MM.1S (cell line): Measurements from ENCODE around the gene CRADD.

Source experiments
- DNase-seq: peaks from one replicate; pipeline ENCODE4 v3.0.0-alpha.2; 2015
- H2AFZ ChIP-seq: fragments of 300-600 bp; sonication (generic); 2 replicates; pipeline ENCODE4 v1.6.0; 2016; ENCODE audit warnings: antibody characterized with exemption, low read length
- H3F3A ChIP-seq: fragments of 300-600 bp; sonication (generic); 2 replicates; pipeline ENCODE4 v1.6.1; 2016; ENCODE audit warnings: mild to moderate bottlenecking, antibody characterized with exemption, low read length, moderate library complexity, mixed read lengths; ENCODE audit not compliant: insufficient read depth
- H3K27ac ChIP-seq: fragments of 300-600 bp; sonication (generic); 2 replicates; pipeline ENCODE4 v1.5.1; 2016; ENCODE audit warnings: mild to moderate bottlenecking, low read length
- H3K27me3 ChIP-seq: fragments of 300-600 bp; sonication (generic); replicated peaks from 2 replicates; pipeline ENCODE4 v1.6.0; 2016; ENCODE audit warnings: low read length; ENCODE audit not compliant: insufficient read depth
- H3K36me3 ChIP-seq: fragments of 300-600 bp; sonication (generic); replicated peaks from 2 replicates; pipeline ENCODE4 v1.6.1; 2016; ENCODE audit warnings: mild to moderate bottlenecking, low read length, mixed read lengths; ENCODE audit not compliant: insufficient read depth
- H3K4me1 ChIP-seq: fragments of 300-600 bp; sonication (generic); 2 replicates; pipeline ENCODE4 v1.6.1; 2016; ENCODE audit warnings: low read length, mixed read lengths
- H3K4me2 ChIP-seq: fragments of 300-600 bp; sonication (generic); 2 replicates; pipeline ENCODE4 v1.6.0; 2016; ENCODE audit warnings: low read depth, low read length
- H3K4me3 ChIP-seq: fragments of 300-600 bp; sonication (generic); 2 replicates; pipeline ENCODE4 v1.5.1; 2016; ENCODE audit warnings: low read length, mixed read lengths
- H3K79me2 ChIP-seq: fragments of 300-600 bp; sonication (generic); 2 replicates; pipeline ENCODE4 v1.6.1; 2016; ENCODE audit warnings: mixed run types, low read length, mixed read lengths
- H3K9ac ChIP-seq: fragments of 300-600 bp; sonication (generic); 2 replicates; pipeline ENCODE4 v1.6.1; 2016; ENCODE audit warnings: low read length, mixed read lengths
- H3K9me2 ChIP-seq: fragments of 300-600 bp; sonication (generic); replicated peaks from 2 replicates; pipeline ENCODE4 v1.6.1; 2016; ENCODE audit warnings: mild to moderate bottlenecking, low read length, mixed read lengths; ENCODE audit not compliant: insufficient read depth
- H3K9me3 ChIP-seq: fragments of 300-600 bp; sonication (generic); replicated peaks from 2 replicates; pipeline ENCODE4 v1.6.1; 2016; ENCODE audit warnings: mild to moderate bottlenecking, low read length, mixed read lengths; ENCODE audit not compliant: insufficient read depth
- H4K20me1 ChIP-seq: fragments of 300-600 bp; sonication (generic); 2 replicates; pipeline ENCODE4 v1.6.1; 2016; ENCODE audit warnings: mild to moderate bottlenecking, low read length, moderate library complexity, mixed read lengths; ENCODE audit not compliant: insufficient read depth
- EZH2 ChIP-seq: fragments of 300-600 bp; sonication (generic); optimal IDR thresholded peaks from 2 replicates; pipeline ENCODE3; 2017; ENCODE audit warnings: low read depth, mild to moderate bottlenecking, antibody characterized with exemption, low read length, mixed read lengths
- EZH2phosphoT487 ChIP-seq: fragments of 300-600 bp; sonication (generic); IDR thresholded peaks from 2 replicates; pipeline ENCODE4 v1.6.1; 2018; ENCODE audit warnings: antibody characterized with exemption, low read length
- TF ChIP-seq, protein P1 (sequence below): fragments of 300-600 bp; sonication (generic); IDR thresholded peaks from 2 replicates; pipeline ENCODE4 v1.5.1; 2016; ENCODE audit warnings: antibody characterized with exemption, low read length, mixed read lengths

The CRADD gene

DNA sequence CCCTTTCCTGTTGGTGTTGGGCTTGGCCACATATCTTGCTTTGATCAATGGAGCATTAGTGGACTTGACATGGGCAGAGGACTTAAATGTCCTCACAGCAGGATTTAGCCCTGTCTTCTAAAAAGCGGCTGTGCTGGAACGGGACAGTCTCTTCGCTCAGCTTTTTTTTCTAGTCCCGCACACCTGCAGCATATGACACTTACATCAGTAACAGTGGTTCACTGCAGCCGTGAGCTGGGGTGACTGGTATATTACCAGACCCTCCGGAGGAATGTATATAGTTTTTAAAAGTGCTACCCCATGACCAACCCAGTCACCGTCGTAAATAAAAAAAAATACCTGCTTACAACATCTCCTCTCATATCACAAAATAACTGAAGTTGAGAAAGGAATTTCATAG is 164.5 kb downstream of the CRADD start:
- no peaks in the 10 kb centered on the region for H3K36me3 ChIP-seq
- no peak overlapping the region for H3K4me3 ChIP-seq
- H3K9me2 ChIP-seq, result no peaks in the 10 kb centered on the region
- no peak overlapping the region for H3K4me2 ChIP-seq
- no peaks in the 10 kb centered on the region for H3K9me3 ChIP-seq
- no peaks in the 10 kb centered on the region for H4K20me1 ChIP-seq
- TF ChIP-seq, protein P1, sequence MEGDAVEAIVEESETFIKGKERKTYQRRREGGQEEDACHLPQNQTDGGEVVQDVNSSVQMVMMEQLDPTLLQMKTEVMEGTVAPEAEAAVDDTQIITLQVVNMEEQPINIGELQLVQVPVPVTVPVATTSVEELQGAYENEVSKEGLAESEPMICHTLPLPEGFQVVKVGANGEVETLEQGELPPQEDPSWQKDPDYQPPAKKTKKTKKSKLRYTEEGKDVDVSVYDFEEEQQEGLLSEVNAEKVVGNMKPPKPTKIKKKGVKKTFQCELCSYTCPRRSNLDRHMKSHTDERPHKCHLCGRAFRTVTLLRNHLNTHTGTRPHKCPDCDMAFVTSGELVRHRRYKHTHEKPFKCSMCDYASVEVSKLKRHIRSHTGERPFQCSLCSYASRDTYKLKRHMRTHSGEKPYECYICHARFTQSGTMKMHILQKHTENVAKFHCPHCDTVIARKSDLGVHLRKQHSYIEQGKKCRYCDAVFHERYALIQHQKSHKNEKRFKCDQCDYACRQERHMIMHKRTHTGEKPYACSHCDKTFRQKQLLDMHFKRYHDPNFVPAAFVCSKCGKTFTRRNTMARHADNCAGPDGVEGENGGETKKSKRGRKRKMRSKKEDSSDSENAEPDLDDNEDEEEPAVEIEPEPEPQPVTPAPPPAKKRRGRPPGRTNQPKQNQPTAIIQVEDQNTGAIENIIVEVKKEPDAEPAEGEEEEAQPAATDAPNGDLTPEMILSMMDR, result no peak
- no peak for TF ChIP-seq EZH2
- no peak for TF ChIP-seq EZH2phosphoT487
- H3K79me2 ChIP-seq, result no peaks in the 10 kb centered on the region
- no peaks in the 10 kb centered on the region for H3F3A ChIP-seq
- H3K9ac ChIP-seq, result no peak overlapping the region
- no peak for DNase-seq
- H2AFZ ChIP-seq, result no peak overlapping the region
- no peaks in the 10 kb centered on the region for H3K27me3 ChIP-seq
- H3K4me1 ChIP-seq, result no peaks in the 10 kb centered on the region
- H3K27ac ChIP-seq, result no peak overlapping the region

GRCh38 chr12:93844164-93844784 is 167.1 kb downstream of the CRADD start:
- H3K79me2 ChIP-seq, result no peaks in the 10 kb centered on the region
- no peaks in the 10 kb centered on the region for H3K36me3 ChIP-seq
- no peaks in the 10 kb centered on the region for H3K9me3 ChIP-seq
- H3K9me2 ChIP-seq, result no peaks in the 10 kb centered on the region
- H3K9ac ChIP-seq, result no peak overlapping the region
- TF ChIP-seq EZH2, result no peak
- TF ChIP-seq EZH2phosphoT487, result no peak
- TF ChIP-seq, protein P1, result no peak
- no peaks in the 10 kb centered on the region for H3F3A ChIP-seq
- DNase-seq, result no peak
- no peak overlapping the region for H3K4me3 ChIP-seq
- H3K4me2 ChIP-seq, result no peak overlapping the region
- no peak overlapping the region for H2AFZ ChIP-seq
- no peaks in the 10 kb centered on the region for H3K27me3 ChIP-seq
- no peak overlapping the region for H3K27ac ChIP-seq
- no peaks in the 10 kb centered on the region for H3K4me1 ChIP-seq
- no peaks in the 10 kb centered on the region for H4K20me1 ChIP-seq

DNA sequence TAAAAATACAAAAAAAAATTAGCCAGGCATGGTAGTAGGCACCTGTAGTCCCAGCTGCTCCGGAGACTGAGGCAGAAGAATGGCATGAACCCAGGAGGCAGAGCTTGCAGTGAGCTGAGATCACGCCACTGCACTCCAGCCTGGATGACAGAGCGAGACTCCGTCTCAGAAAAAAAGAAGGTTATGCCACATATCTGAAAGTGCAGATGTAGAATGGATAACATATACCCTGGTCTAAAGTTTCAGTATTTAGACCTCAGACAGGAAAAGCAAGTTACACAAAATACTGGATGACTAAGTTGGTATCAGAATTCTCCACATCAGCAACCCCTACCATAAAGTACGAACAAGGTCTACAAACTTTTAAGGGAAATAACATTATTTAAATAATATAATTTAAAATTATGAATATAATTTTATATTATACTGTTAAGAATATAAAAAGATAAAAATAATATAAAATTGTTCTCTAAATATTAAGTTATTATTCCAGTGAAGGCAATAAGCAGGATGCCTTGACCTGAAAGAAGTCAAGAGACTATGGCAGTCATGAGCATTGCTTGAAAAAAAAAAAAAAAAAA is 169.9 kb downstream of the CRADD start:
- TF ChIP-seq, protein P1, result no peak
- TF ChIP-seq EZH2phosphoT487, result no peak
- TF ChIP-seq EZH2, result no peak

More for the DNA sequence above, 169.9 kb downstream of the CRADD start:
- Histone ChIP-seq H3K4me2 (no peak overlapping the region), H2AFZ (no peak overlapping the region), H3K4me3 (no peak overlapping the region), H3K4me1 (no peaks in the 10 kb centered on the region), H3K79me2 (no peaks in the 10 kb centered on the region), H3K27me3 (no peaks in the 10 kb centered on the region), H3F3A (no peaks in the 10 kb centered on the region), H4K20me1 (no peaks in the 10 kb centered on the region), H3K9me3 (no peaks in the 10 kb centered on the region), H3K27ac (no peak overlapping the region), H3K36me3 (no peaks in the 10 kb centered on the region), H3K9me2 (no peaks in the 10 kb centered on the region), H3K9ac (no peak overlapping the region)
- DNase-seq, result no peak
